IPS-20b (cell line): ENCODE measurements around the gene UCK2.

Experiments used
- H3K27ac ChIP-seq: one replicate; pipeline ENCODE4 v1.5.1; 2013; ENCODE audit warnings: low read length
- H3K27me3 ChIP-seq: 2 replicates; pipeline ENCODE4 v1.6.1; 2013; ENCODE audit warnings: mild to moderate bottlenecking, low read length, inconsistent platforms; ENCODE audit not compliant: insufficient read depth
- H3K36me3 ChIP-seq: 2 replicates; pipeline ENCODE4 v1.6.1; 2013; ENCODE audit warnings: low read depth, mild to moderate bottlenecking, inconsistent platforms, low read length, moderate library complexity; ENCODE audit not compliant: insufficient read depth
- H3K4me1 ChIP-seq: 2 replicates; pipeline ENCODE4 v1.6.1; 2013; ENCODE audit warnings: mild to moderate bottlenecking, control low read depth, inconsistent platforms, low read length, moderate library complexity; ENCODE audit not compliant: insufficient read depth
- H3K4me3 ChIP-seq: 2 replicates; pipeline ENCODE4 v1.5.1; 2013; ENCODE audit warnings: mild to moderate bottlenecking, low read length, inconsistent platforms
- H3K9ac ChIP-seq: 2 replicates; pipeline ENCODE4 v1.6.1; 2013; ENCODE audit warnings: low read depth, mild to moderate bottlenecking, inconsistent platforms, low read length, moderate library complexity
- H3K9me3 ChIP-seq: 2 replicates; pipeline ENCODE4 v1.6.1; 2013; ENCODE audit warnings: mild to moderate bottlenecking, low read depth, low read length, inconsistent platforms; ENCODE audit not compliant: insufficient read depth

The UCK2 gene

DNA sequence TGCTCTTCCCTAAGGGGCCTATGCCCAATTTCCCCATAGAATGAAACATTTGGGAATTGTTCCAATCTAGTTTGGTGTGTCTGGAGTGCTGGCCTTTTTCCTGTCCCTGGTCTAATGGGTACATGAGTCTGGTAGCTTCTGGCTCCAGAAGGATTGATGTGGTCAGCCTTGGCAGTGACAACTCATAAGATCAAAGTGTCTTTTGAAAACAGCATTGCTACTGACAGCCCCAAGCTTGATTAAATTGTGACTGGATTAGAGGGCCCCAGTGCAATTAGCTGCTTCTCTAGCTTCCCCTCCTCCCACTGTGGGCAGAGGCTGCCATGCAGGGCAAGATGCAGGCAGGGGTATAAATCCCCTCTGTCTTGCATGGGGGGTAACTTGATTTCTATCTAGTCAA is 130.9 kb downstream of the UCK2 start:
- Histone ChIP-seq H3K4me3 (no peak overlapping the region), H3K9ac (no peak overlapping the region), H3K4me1 (no peaks in the 10 kb centered on the region), H3K36me3 (no peaks in the 10 kb centered on the region), H3K9me3 (no peaks in the 10 kb centered on the region), H3K27ac (no peak overlapping the region), H3K27me3 (no peaks in the 10 kb centered on the region)

DNA sequence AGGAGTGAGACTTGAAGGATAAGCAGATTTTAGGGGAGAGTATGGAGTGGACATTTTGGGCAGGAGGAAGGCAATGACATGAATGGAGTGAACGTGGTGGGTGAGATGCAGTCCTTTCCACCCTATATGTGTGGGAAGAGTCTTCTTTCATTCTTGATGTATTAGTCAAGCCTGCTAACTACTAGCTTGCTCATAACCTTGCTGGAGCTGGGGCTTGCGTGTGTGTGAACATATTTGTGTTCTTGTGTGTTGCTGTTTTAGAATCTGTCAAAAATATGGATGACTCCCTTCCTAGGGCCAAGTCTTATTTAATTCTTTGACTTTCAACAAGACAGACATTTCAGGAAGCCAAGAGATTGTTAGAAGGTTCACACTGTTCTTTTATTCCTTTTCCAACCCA is 132.7 kb downstream of the UCK2 start:
- Histone ChIP-seq H3K9me3 (no peaks in the 10 kb centered on the region), H3K36me3 (no peaks in the 10 kb centered on the region), H3K4me1 (no peaks in the 10 kb centered on the region), H3K9ac (no peak overlapping the region), H3K27me3 (no peaks in the 10 kb centered on the region), H3K27ac (no peak overlapping the region), H3K4me3 (no peak overlapping the region)

DNA sequence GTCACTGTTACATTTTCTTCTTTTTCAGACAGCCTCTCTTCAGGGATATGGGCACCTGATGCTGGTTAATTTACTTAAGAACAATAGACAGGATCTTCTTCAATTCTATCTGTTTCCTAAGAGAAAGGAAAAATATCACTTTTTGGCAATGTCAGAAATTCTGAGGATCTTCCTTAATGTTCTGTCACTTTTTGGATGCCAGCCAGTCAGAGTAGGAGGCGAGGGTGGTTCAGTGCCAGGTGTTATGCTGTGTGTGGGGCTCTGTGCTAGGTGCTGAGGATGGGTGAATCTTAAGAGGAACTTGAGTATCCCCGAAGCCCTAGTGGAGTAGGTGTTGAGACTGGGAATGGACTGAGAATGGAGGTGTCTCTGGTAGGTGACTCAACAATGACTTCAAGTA is 133.5 kb downstream of the UCK2 start:
- Histone ChIP-seq H3K27ac (no peak overlapping the region), H3K27me3 (no peaks in the 10 kb centered on the region), H3K9ac (no peak overlapping the region), H3K4me1 (no peaks in the 10 kb centered on the region), H3K9me3 (no peaks in the 10 kb centered on the region), H3K4me3 (no peak overlapping the region), H3K36me3 (no peaks in the 10 kb centered on the region)
